Stimulated activated naive CD4-positive, alpha-beta T cell (primary cell): ENCODE results near the gene MRAP.

Experiments used
- DNase-seq, 6 experiments: peaks; one replicate each; lab custom pipeline; 2025; lab: John Stamatoyannopoulos, UW

The MRAP gene

DNA sequence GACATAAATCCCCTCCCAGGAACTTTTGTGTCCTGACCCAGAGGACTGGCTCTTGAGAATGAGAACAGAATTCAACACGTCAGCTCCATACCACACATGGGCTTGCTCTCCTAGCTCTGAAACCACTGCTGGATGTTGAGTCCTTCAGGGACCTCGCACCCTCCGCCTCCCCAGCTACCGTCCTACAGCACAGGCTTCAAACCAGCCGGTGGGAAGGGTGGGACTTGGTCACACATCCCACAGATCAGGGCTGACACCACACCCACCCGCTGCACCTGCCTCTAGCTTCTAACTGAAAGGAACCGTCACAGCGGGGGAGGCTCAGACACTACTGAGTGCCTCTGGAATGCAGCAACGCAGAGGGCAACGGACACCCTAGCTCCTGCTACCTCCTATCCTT lies 24.0 kb downstream of the MRAP start:
- no peak for DNase-seq

DNA sequence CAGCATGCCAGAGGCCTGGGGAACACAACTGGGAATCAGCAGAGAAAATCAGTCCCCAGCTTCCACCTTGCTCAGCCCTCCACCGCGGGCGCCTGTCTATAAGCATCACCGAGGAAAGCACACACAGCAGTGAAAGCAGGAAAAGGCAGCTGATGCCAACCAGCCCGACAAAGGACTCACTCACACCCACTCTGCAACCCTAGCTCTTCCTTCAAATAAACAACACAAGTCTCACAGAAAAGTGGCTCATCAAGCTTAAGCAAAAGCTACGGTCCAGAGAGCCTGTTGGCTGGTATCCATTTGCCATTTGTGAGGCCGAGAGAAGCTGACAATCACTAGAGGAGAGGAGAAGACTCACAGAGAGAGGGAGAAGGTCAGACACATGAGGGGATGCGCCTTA lies 27.1 kb downstream of the MRAP start:
- no peak for DNase-seq

DNA sequence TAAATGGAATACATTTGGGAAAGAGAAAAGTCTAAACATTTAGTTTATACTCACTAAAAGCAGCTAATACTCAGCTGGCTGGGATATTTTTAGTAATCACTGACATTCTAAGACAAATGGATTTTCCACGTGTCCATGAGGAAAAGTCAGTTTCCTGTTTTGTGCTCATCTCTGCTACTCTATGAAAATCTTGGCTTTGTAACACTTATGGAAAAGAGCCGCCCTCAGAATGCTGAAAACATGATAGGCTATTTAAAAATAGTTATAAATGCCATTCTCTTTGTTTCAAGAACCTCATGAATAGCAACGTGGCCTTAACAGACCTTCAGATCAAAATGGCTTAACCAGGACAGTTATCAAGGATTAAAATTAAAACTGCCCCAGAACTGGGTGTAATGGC lies 29.9 kb downstream of the MRAP start:
- DNase-seq = no peak

DNA sequence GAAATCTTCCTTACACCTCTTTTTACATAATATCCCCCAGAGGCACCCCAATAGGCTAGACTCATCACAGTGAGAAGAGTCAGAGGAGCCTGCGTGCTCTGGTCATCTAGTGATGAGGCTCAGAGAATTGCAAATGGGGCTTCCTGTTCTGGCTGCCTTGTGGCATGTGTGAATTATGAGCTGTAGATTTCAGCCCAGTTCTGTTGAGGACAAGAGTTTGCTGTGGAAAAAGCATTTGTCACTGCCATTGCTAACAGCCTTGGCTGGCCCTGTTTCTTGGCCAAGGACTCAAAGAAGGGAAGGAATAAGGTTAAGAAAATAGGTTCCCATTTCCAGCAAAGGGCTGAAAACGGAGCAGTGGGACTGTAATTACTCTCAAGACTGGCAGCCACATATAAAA lies 30.7 kb downstream of the MRAP start:
- no peak for DNase-seq

DNA sequence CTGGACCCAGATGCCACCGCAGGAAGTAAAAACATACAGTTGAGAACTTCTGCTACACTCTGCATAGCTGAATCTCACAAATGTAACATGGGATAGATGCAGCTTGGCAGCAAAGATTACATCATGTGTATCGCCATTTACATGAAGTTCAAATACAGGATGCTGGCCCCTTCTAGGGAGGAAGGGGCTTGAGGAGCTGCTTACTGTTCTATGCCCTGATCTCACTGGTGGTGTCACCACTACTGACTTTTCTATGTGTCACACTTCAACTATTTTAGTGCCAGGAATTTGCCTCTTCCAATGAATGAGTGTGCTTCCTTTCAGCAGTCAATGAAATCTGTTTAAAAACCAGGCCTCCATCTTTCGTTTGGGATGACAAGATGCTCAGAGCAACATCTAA lies 31.1 kb downstream of the MRAP start:
- DNase-seq = no peak

DNA sequence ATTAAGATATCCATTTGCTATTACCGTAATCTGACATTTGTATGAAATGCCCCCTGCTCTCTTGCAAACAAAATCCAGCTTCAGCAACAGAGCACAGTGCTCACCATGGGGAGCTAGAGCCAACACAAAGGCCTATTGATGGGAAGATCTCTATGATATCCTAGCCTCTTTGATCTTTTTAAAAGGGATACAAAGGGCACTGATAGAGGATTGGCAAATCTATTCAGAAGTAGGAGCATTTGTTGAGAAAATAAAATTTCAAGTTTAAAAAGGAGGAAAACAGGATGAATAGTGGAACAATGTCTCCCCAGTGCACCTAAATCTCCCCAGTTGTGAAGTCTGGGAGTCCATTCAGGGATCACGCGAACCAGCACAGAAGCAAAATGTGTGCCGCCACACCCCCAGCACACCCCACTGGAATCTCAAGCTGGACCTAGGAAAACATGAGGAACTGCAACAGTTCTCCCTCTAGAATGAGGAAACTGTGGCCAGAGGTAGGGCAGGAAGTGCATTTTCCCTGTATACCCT lies 32.2 kb downstream of the MRAP start:
- no peak for DNase-seq

DNA sequence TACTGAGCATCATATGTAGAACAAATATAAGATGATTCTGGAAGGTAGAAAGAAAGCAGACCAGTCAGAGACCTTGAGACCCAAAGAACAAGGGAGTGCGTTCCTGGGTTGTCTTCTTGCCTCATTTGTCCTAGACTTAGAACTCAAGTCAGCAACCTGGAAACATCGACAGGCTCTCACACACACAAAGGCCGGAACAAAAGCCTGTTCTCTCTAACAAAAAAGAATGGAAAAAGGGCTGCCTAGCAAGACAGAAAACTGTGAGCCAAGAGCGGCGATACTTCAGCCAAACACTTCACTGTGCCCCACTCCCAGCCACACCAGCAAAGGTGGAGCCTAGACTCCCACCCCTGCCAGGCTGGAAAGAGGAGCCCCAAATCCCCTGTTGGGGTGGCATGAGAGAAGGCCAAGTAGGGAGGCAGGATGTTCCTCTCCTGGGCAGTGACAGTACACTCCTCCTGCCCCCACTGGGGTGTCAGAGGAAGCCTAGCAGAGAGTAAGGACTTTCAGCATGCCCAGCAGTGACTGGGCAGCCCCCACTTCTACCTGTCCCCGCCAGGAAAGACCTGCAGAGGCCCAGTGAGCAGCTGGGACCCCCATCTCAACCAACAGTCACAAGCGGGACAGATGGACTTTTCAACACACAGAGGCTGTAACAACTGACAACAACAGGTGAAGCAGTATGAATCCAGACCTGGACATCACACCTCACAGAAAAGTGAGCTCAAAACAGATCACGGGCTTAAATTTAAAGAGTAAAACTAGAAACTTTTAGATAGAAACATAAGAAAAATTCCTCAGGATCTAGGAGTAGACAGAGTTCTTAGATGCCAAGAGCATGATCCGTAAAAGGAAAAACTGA lies 33.0 kb downstream of the MRAP start:
- no peak for DNase-seq

DNA sequence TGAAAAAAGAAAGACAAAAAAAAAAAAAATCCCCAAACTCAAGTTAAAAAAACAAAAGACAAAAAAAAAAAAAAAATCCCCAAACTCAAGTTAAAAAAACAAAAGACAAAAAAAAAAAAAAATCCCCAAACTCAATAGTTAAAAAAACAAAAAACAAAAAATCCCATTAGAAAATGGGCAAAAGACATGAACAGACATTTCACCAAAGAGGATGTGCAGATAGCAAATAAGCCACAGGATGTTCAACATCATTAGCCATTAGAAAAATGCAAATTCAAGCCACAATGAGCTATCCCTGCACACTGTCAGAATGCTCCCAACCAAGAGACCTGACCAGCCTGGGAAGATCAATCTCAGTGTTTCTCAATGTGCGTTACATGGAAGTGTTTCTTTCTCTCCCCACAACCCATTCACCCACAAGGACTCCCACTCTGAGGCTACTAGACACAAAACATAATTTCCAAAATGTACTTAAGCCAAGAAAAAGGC lies 33.9 kb downstream of the MRAP start:
- no peak for DNase-seq

DNA sequence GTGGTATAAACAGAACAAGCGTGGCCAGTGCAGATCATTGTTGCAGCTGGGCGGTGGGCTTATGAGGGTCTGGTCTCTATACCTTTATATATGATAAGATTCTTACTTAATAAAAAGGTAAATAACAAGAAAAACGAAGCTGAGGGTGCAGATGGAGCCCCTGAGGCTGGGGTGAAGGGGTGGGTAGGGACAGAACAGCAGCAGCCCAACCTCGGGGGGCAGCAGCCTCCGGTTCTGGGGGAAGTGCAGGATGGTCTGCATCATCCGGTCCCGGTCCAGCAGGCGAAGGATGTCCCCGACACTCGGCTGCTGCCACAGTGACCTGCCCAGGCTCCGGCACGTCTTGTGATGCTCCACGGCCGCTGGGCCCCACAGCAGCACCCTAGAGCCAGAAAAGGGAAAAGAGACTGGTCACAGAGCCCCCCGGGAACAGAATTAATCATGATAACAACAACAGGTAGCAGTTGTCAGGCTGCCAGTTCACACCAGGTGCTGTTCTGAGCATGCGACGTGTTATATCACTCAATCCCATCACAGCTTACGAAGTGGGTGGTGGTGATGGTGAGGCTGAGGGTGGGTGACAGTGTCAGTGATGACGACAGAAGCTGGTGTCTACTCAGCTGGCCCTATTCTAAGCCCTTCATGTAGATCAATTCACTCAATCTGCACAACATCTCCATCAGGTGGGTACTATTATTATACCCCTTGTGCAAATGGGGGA lies 35.5 kb downstream of the MRAP start:
- no peak for DNase-seq

DNA sequence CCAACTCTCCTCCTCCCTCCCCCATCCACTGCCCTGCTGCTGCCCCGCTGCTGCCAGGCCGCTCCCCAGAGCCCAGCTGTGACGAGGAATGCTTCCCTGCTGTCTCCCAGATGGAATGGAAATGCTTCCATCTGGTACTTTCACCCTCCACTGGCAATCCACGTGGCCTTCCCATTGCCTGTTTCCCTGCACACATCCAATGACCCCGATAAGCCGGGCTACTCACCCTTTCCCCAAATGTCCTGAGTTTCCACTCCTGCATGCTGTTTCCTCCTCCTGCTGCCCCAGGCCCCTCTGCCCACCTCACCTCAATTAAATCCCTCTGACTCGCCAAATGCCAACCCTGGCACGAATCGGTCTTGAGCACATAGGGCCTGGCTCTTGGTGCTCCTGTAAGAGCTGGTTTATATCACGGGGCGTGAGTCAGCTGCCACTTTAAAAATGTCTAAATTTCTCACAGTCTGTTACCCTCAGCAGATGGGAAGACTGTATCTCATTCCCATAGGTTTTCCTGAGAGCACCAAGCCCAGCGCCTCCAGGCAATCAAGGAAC lies 36.4 kb downstream of the MRAP start:
- DNase-seq = no peak

DNA sequence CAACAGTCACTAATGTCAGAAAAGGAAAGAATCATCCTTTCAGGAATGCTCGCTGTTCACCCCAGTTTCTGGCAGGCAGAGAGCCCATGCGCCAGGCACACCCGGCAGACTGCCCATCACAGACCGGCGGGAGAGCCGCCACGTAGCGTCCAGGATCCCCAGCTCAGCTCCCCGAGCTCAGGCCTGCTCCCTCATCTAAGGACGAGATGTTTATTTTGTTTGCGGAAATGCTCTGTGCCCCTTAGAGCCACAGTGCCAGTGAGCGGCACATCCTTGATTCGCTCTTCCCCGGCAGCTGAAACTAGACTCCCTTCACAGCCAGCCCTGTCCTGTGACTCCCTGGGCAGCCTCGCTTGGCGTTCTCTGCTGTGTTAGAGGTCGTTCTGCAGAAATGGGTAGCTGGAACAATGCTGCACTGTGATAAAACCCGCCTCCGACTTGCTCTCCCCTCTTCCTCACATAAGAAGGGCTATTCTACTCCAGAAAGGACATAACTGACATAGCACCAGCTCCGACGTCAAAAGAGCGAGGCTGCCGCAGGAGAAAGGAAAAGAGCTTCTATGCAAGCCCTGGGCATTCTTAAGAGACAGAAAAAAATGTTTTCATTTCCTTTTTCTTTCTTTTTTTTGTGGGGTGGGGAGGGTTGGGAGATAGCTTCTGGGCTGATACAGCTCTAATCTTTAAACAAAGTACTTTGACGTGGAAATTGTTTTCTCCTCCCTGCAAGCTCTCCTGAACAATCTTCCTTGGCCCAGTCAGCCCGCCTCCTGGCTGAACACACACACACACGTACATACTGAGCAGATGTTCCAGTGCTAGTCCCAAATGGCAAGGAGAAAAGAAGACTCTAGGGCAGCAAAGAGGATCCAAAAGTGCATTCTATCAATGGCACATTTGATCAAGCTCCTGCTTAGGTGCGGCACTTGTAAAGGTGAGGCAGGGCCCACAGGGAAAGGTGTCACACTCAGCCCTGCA lies 37.2 kb downstream of the MRAP start:
- no peak for DNase-seq

DNA sequence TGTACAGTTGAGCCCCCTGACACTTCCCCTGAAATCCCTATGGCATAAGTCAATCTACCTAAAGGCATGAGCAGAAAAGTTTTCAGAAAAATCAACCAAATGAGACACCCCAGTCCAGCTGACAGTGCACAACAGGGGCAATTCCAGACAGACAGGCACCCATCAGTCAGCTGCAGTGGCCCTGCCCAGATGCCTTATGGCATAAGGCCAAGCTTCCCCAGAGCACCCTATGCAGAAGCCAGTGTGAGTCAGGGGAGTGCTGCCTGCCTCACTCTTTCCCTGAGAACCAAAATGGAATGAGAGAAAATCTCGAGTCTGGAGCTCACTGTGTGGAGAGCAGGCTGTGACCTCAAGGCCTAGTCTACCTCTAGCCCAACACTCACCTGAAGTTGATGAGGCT lies 38.1 kb downstream of the MRAP start:
- no peak for DNase-seq

DNA sequence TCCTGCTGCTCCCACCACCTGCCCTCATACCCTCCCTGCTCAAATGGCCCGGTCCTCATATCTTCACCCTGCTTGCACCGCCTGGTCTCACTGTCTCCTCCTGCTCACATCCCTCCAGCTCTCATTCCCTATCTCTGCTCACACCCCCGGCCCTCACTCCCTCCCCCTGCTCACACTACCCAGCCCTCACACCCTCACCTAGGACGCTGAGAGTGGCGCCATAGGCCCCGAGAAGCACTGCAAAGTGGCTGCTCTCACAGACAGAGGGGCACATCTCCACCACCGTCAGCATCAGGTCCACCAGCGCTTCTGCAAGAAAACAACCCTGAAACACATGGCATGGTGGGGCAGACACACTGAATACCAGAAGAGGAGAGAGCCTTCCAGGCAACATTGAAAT lies 38.6 kb downstream of the MRAP start:
- no peak for DNase-seq

DNA sequence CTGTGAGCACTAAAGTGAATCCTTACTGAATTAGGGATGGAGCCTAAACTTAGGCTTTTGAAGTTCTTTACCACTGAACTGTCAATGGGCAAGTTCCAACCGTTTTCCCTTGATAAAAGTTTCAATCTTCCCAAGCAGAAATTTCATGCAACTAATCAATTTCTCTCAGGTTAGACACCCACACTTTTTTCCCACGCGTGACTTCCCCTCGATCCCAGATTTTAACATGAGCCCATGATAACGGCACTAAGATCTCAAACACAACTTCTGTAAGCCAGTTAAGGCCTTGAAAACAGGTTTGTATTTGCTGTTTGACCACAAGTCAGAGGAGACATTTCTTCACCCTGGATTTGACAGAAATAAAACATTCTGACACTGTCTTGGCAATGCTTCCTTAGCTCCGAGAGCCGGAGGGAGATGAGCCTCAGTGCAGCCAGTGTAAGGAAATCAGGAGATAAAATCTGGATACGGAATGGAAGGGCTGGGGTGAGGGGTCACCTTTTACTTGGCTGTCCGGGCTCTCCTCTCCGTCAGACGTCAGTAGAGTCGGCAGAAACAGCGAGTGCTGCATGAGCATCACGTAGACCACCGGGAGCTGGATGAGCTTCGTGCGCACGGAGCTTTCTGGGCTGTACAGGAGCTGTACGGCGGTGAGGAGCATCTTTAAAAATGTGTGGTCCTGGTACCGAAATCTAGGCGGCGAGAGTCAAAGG lies 39.7 kb downstream of the MRAP start:
- no peak for DNase-seq

DNA sequence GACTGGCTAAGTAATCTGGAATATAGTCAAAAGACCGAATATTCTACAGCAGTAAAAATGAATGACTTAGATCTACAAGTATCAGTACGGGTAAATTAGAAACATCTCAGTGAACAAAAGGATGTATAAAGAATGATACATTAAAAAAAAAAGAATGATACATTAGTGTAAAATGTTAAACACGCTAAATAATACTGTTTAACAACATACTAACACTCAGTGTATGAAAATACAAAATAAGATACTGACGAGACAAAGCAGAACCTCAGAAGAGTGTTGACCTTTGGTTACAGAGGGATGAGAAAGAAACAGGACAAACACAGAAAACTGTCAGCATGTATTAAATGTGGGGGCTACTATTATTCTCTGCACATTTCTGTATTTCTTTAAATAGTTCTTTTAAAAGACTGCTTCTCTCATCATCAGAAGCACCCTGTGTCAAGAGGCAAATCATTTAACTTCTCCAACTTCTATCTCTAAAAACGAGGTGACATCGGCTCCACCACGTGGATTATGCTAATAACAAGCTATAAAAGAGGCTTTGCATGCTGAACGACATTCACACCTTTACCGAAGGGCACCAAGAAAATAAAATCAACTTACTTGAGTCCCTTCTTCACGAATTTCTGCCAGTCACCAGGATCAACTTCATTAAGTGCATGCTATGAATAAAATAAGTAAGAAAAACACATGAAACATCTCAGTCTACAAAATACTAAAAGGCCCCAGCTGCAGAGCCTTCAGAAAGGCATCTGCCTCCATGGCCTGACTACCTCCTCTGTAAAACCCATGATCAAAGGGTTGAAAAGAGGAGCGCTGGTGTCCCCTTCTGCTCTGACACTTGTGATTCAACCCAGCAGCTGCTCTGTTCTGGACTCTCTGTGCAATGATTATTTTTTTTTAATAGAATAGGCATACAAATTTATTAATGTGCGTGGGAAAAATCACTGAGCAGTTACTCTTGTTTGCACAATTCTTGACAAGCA lies 42.5 kb downstream of the MRAP start:
- DNase-seq = no peak

DNA sequence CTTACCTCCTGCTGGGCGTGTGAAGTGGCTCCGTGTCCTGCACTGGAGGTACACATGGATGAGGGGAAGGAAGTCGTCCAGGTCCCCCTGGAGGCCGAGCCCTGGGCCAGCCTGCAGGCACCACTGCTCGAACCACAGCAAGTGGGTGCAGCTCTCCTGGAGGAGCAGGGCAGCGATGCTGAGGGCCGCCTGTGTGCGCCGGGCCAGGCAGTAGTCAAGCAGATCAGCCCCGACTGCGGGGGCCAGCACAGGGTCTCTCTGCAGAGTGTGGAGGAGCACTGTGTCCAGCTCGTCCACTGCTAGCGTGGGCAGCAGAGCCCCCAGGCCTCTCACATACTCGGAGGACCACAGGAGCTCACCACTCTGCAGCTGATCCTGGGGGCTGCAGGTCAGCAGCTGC lies 48.3 kb downstream of the MRAP start:
- no peak for DNase-seq

DNA sequence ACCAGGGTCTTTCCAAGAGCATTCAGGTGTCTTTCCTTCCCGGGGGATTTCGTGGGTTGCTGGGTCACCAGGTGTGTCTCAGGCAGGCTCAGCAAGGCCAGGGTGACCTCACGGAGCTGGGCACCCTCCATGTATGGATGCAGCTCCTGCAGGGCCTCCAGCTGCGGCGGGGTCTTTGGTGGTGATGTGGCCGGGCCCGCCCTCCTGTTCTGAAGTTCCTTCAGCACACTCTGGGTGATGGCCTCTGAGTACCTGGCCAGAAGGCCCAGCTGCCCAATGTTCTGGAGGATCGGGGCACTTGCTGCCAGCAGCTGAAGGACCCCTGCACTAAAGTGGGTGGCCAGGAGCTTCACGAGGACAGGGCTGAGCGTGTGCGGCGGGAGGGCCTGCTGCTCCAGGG lies 48.7 kb downstream of the MRAP start:
- no peak for DNase-seq

DNA sequence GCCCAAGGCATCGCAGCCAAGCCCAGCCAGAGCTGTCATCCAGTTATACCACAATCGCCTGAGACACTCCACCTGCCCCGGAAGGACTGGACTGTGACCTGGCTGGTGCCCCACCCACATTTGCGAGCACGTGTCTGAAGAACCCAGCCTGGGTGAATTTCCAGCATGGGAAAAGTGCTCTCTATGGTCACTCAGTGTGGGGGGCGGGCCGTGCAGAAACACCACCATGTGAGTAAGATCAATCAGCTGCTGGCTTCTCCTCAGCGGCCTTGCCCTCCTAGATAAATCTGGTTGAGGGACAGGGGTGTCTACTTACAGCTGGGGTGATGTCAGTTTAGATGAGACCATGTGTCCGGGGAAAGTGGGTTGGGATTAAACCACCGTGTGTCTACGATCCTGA lies 49.3 kb downstream of the MRAP start:
- no peak for DNase-seq

DNA sequence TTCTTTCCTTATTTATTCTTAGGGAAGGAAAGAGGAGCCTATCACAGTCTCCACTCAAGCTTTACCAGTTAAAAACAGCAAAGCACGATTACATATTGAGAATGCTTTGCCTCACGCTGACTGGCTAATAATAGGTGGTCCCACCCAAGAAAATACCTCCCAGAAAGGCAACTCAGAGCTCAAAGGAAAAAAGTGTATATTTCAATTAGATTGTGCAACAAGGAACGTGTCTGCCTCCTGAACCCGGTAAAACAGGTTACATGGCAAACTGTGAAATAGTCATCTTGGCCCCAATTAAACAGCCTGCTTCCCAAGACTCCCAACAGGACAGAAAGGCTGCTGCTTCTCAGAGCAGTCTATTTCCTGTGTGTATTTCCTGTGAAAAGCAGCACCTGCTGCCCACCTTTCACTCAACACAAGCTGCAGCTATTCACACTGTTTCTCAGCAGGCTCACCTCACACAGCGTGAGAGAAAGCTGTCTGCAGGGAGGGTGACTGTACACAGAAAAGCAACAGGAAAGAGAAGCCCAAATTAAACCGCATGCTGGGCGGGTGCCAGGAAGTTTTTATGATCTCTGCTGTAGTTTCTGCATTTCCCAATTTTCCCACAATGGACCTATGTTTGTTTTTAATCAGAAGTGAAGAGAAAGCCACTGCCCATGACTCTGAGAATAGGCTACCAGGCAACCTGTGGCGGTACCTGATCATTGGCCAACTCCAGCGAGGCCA lies 50.1 kb downstream of the MRAP start:
- DNase-seq = no peak
